ENCODE results near the gene ENTPD3. TPM values are rescaled to one million over a fixed set of nuclear protein-coding genes. Genes with fewer than 3 reads are reported as not detected.

The ENTPD3 gene
- total RNA-seq, 1 experiment from 2014 or later, result not detected

- DNase-seq, result no peak
- Histone ChIP-seq H3K36me3 (no peaks in the 10 kb centered on the region), H3K4me3 (no peak overlapping the region), H3K27me3 (no peaks in the 10 kb centered on the region), H3K9me3 (no peaks in the 10 kb centered on the region)
These were observed 9.4 kb downstream of the ENTPD3 start for GRCh38 chr3:40396406-40396805.

- no peak for DNase-seq
- Histone ChIP-seq H3K9me3 (no peaks in the 10 kb centered on the region), H3K36me3 (no peaks in the 10 kb centered on the region), H3K27me3 (no peaks in the 10 kb centered on the region), H3K4me3 (no peak overlapping the region)
These were observed 10.1 kb downstream of the ENTPD3 start for GRCh38 chr3:40397129-40397528.

- H3K27me3 ChIP-seq, result no peaks in the 10 kb centered on the region
- H3K4me3 ChIP-seq, result no peak overlapping the region
- H3K36me3 ChIP-seq, result no peaks in the 10 kb centered on the region
- no peaks in the 10 kb centered on the region for H3K9me3 ChIP-seq
- DNase-seq, result no peak
These were observed 10.9 kb downstream of the ENTPD3 start for GRCh38 chr3:40397912-40398311.

- Histone ChIP-seq H3K36me3 (no peaks in the 10 kb centered on the region), H3K4me3 (no peak overlapping the region), H3K9me3 (no peaks in the 10 kb centered on the region), H3K27me3 (no peaks in the 10 kb centered on the region)
- no peak for DNase-seq
These were observed 11.4 kb downstream of the ENTPD3 start for GRCh38 chr3:40398346-40398745.

- Histone ChIP-seq H3K36me3 (no peaks in the 10 kb centered on the region), H3K4me3 (no peak overlapping the region), H3K27me3 (no peaks in the 10 kb centered on the region), H3K9me3 (no peaks in the 10 kb centered on the region)
- no peak for DNase-seq
These were observed 17.7 kb downstream of the ENTPD3 start for GRCh38 chr3:40404591-40405198.

- no peaks in the 10 kb centered on the region for H3K36me3 ChIP-seq
- DNase-seq, result no peak
These were observed 20.0 kb downstream of the ENTPD3 start for GRCh38 chr3:40407007-40407406.

GRCh38 chr3:40407611-40408010 is 20.6 kb downstream of the ENTPD3 start:
- Histone ChIP-seq H3K9me3 (no peaks in the 10 kb centered on the region), H3K36me3 (no peaks in the 10 kb centered on the region), H3K4me3 (no peak overlapping the region), H3K27me3 (no peaks in the 10 kb centered on the region)
- no peak for DNase-seq

More at GRCh38 chr3:40407007-40407406, 20.0 kb downstream of the ENTPD3 start:
- no peaks in the 10 kb centered on the region for H3K27me3 ChIP-seq
- H3K4me3 ChIP-seq, result no peak overlapping the region
- H3K9me3 ChIP-seq, result no peaks in the 10 kb centered on the region

- DNase-seq, result no peak
- Histone ChIP-seq H3K4me3 (no peak overlapping the region), H3K27me3 (no peaks in the 10 kb centered on the region), H3K36me3 (no peaks in the 10 kb centered on the region), H3K9me3 (no peaks in the 10 kb centered on the region)
These were observed 27.3 kb downstream of the ENTPD3 start for GRCh38 chr3:40414270-40414669.

GRCh38 chr3:40417845-40418543 is 31.0 kb downstream of the ENTPD3 start:
- H3K4me3 ChIP-seq, result no peak overlapping the region
- DNase-seq, result no peak
- no peaks in the 10 kb centered on the region for H3K27me3 ChIP-seq
- H3K36me3 ChIP-seq, result no peaks in the 10 kb centered on the region
- no peaks in the 10 kb centered on the region for H3K9me3 ChIP-seq

GRCh38 chr3:40422861-40423260 is 35.9 kb downstream of the ENTPD3 start:
- no peak overlapping the region for H3K4me3 ChIP-seq
- no peak for DNase-seq
- H3K27me3 ChIP-seq, result no peaks in the 10 kb centered on the region
- no peaks in the 10 kb centered on the region for H3K9me3 ChIP-seq
- H3K36me3 ChIP-seq, result no peaks in the 10 kb centered on the region

GRCh38 chr3:40427045-40427669 is 40.2 kb downstream of the ENTPD3 start:
- Histone ChIP-seq H3K36me3 (no peaks in the 10 kb centered on the region), H3K4me3 (no peak overlapping the region), H3K27me3 (no peaks in the 10 kb centered on the region), H3K9me3 (no peaks in the 10 kb centered on the region)
- no peak for DNase-seq

GRCh38 chr3:40432793-40433192 is 45.8 kb downstream of the ENTPD3 start:
- H3K27me3 ChIP-seq, result no peaks in the 10 kb centered on the region
- H3K9me3 ChIP-seq, result no peaks in the 10 kb centered on the region
- H3K36me3 ChIP-seq, result no peaks in the 10 kb centered on the region
- no peak overlapping the region for H3K4me3 ChIP-seq
- no peak for DNase-seq

- no peak for DNase-seq
- Histone ChIP-seq H3K4me3 (no peak overlapping the region), H3K9me3 (no peaks in the 10 kb centered on the region), H3K36me3 (no peaks in the 10 kb centered on the region), H3K27me3 (no peaks in the 10 kb centered on the region)
These were observed 50.9 kb downstream of the ENTPD3 start for GRCh38 chr3:40437889-40438288.

GRCh38 chr3:40445062-40445461 is 58.1 kb downstream of the ENTPD3 start:
- Histone ChIP-seq H3K4me3 (no peak overlapping the region), H3K9me3 (no peaks in the 10 kb centered on the region), H3K36me3 (no peaks in the 10 kb centered on the region), H3K27me3 (no peaks in the 10 kb centered on the region)
- no peak for DNase-seq

- Histone ChIP-seq H3K36me3 (no peaks in the 10 kb centered on the region), H3K4me3 (no peak overlapping the region), H3K9me3 (no peaks in the 10 kb centered on the region), H3K27me3 (no peaks in the 10 kb centered on the region)
- DNase-seq, result no peak
These were observed 58.9 kb downstream of the ENTPD3 start for GRCh38 chr3:40445880-40446279.

- DNase-seq, result no peak
- no peak overlapping the region for H3K4me3 ChIP-seq
- no peaks in the 10 kb centered on the region for H3K36me3 ChIP-seq
- no peaks in the 10 kb centered on the region for H3K27me3 ChIP-seq
- H3K9me3 ChIP-seq, result no peaks in the 10 kb centered on the region
These were observed 63.5 kb downstream of the ENTPD3 start for GRCh38 chr3:40450438-40450837.

GRCh38 chr3:40451551-40451950 is 64.6 kb downstream of the ENTPD3 start:
- Histone ChIP-seq H3K9me3 (no peaks in the 10 kb centered on the region), H3K36me3 (no peaks in the 10 kb centered on the region), H3K27me3 (no peaks in the 10 kb centered on the region), H3K4me3 (no peak overlapping the region)
- no peak for DNase-seq

- H3K27me3 ChIP-seq, result no peaks in the 10 kb centered on the region
- no peak for DNase-seq
- no peaks in the 10 kb centered on the region for H3K9me3 ChIP-seq
- peak overlapping the region; percentile 69; the same call in 1 of the 2 replicates for H3K4me3 ChIP-seq
- no peaks in the 10 kb centered on the region for H3K36me3 ChIP-seq
These were observed 65.1 kb downstream of the ENTPD3 start for GRCh38 chr3:40452057-40452456.

Measured in MG63 (cell line).